ENCODE measurements around the gene MACROD2.

DNA sequence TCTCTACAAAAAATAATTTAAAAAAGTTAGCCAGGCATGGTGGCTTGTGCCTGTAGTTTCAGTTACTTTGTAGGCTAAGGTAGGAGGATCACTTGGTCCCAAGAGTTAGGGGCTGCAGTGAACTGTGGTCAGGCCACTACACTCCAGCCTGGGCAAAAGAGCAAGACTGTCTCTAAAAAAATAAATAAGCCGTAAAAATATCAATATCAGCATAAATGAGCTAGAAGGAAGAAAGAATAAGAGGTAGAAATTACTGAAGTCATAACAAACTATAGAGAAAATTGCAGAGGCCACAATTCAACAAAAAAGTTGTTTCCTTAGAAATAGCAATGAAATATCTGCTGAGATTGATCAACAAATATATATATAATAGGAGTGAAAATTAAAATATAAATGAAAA lies 1169.4 kb downstream of the MACROD2 start:
- TF ChIP-seq POLR2A (IDR thresholded peaks at IDR 0.05) (no peak), EP300 (IDR thresholded peaks at IDR 0.05; ENCODE audit: low read depth) (no peak), POLR2AphosphoS5 (IDR thresholded peaks at IDR 0.05) (no peak)
- TF ChIP-seq, protein P1, sequence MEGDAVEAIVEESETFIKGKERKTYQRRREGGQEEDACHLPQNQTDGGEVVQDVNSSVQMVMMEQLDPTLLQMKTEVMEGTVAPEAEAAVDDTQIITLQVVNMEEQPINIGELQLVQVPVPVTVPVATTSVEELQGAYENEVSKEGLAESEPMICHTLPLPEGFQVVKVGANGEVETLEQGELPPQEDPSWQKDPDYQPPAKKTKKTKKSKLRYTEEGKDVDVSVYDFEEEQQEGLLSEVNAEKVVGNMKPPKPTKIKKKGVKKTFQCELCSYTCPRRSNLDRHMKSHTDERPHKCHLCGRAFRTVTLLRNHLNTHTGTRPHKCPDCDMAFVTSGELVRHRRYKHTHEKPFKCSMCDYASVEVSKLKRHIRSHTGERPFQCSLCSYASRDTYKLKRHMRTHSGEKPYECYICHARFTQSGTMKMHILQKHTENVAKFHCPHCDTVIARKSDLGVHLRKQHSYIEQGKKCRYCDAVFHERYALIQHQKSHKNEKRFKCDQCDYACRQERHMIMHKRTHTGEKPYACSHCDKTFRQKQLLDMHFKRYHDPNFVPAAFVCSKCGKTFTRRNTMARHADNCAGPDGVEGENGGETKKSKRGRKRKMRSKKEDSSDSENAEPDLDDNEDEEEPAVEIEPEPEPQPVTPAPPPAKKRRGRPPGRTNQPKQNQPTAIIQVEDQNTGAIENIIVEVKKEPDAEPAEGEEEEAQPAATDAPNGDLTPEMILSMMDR (IDR thresholded peaks at IDR 0.05), result no peak
